K562 (cell line): ENCODE measurements around the gene RFPL1. TPM values are rescaled to one million over a fixed set of nuclear protein-coding genes. Genes with fewer than 3 reads are reported as not detected.

ENCODE experiments used
- CCNT2 ChIP-seq: IDR thresholded peaks from 2 replicates; pipeline ENCODE4 v1.6.1; 2011; ENCODE audit warnings: borderline replicate concordance, low read depth, mild to moderate bottlenecking, moderate library complexity, mixed read lengths, low read length; ENCODE audit not compliant: insufficient read length; ENCODE audit errors: extremely low read depth
- E2F6 ChIP-seq, 2 experiments: IDR thresholded peaks; 2 replicates each; pipeline ENCODE4 v1.6.1; 2011; ENCODE audit warnings: borderline replicate concordance in 1 of 2, control low read depth in 1 of 2, low read depth in 1 of 2, low read length in 1 of 2, mild to moderate bottlenecking in 1 of 2, mixed read lengths in 1 of 2, moderate library complexity in 1 of 2; ENCODE audit not compliant: insufficient read depth in 1 of 2, insufficient read length in 1 of 2, poor library complexity in 1 of 2, severe bottlenecking in 1 of 2; ENCODE audit errors: extremely low read depth in 1 of 2
- GMEB1 ChIP-seq: fragments of 250-450 bp; sonication (Bioruptor Pico); IDR thresholded peaks from 2 replicates; pipeline ENCODE4 v1.4.0; 2020; ENCODE audit warnings: mild to moderate bottlenecking
- HDAC1 ChIP-seq, 2 experiments: fragments of 450-650 bp; IDR thresholded peaks; 2 replicates each; pipeline ENCODE4 v1.6.1; 2016 to 2017; ENCODE audit warnings: inconsistent platforms in 1 of 2, mild to moderate bottlenecking in 1 of 2, moderate library complexity in 1 of 2
- HMGN3 ChIP-seq: IDR thresholded peaks from 2 replicates; pipeline ENCODE4 v1.6.1; 2011; ENCODE audit warnings: borderline replicate concordance, low read depth, mild to moderate bottlenecking, mixed read lengths, low read length; ENCODE audit not compliant: insufficient read length; ENCODE audit errors: extremely low read depth
- KDM5B ChIP-seq: fragments of 200-600 bp; sonication (generic); IDR thresholded peaks from 2 replicates; pipeline ENCODE4 v1.6.1; 2012; ENCODE audit warnings: low read depth, mild to moderate bottlenecking, moderate library complexity, low read length, control low read depth, inconsistent platforms; ENCODE audit not compliant: insufficient replicate concordance
- NR2C2 ChIP-seq, 2 experiments: fragments of 200-800 bp in 1 of 2; sonication (Bioruptor generic) in 1 of 2; sonication (generic) in 1 of 2; formaldehyde crosslinking in 1 of 2; IDR thresholded peaks; 2 replicates each; pipeline versions ENCODE4 v1.6.1 to v1.8.0; 2016 to 2022; ENCODE audit warnings: mild to moderate bottlenecking in 1 of 2, missing compliant biosample characterization in 1 of 2, missing genetic modification characterization in 1 of 2, missing genetic modification reagents in 1 of 2
- PRDM10 ChIP-seq: fragments of 450-650 bp; IDR thresholded peaks from 2 replicates; pipeline ENCODE4 v1.6.1; 2018; ENCODE audit not compliant: partially characterized antibody
- SMC3 ChIP-seq: conservative IDR thresholded peaks from 2 replicates; pipeline ENCODE4 v1.6.1; 2011; ENCODE audit warnings: low read depth, low read length, improper control_type of control experiment; ENCODE audit not compliant: insufficient read depth
- SP1 ChIP-seq: sonication (generic); formaldehyde crosslinking; IDR thresholded peaks from 2 replicates; pipeline ENCODE4 v1.8.1; 2022; ENCODE audit warnings: mild to moderate bottlenecking, missing genetic modification reagents
- ZBTB7A ChIP-seq: IDR thresholded peaks from 2 replicates; pipeline ENCODE4 v1.6.1; 2011; ENCODE audit warnings: low read depth, mild to moderate bottlenecking, low read length, moderate library complexity, borderline replicate concordance; ENCODE audit not compliant: control insufficient read depth
- ZNF282 ChIP-seq: sonication (generic); formaldehyde crosslinking; IDR thresholded peaks from 2 replicates; pipeline ENCODE4 v1.8.1; 2023; ENCODE audit warnings: missing genetic modification reagents
- ZNF592 ChIP-seq: fragments of 450-650 bp; IDR thresholded peaks from 2 replicates; pipeline ENCODE4 v1.6.1; 2017; ENCODE audit warnings: antibody characterized with exemption, mild to moderate bottlenecking
- polyA plus RNA-seq, 8 experiments: library from polyadenylated mRNA; depleted of rRNA in 4 of 8; stranded (reverse) in 5 of 8; unstranded in 3 of 8; fragments of >200 nt; fragmentation: Nextera tagmentation in 2 of 8; fragmentation: Illumina TruSeq in 1 of 8; extraction: Ambion mirVana in 2 of 8; extraction: Trizol in 1 of 8; gene quantifications; 2 replicates each; pipeline versions ENCODE4 v1.2.1 to v1.2.3, GENCODE V29; 2011 to 2014; ENCODE audit warnings: inconsistent platforms in 1 of 8, missing spikeins in 1 of 8
- total RNA-seq, 7 experiments: library from RNA; depleted of rRNA in 6 of 7; stranded (reverse); fragments of >200 nt in 6 of 7; fragmentation: Illumina TruSeq in 2 of 7; extraction: Trizol in 2 of 7; gene quantifications; 2 replicates each; pipeline versions ENCODE4 v1.2.1 to v1.2.3, GENCODE V29; 2011 to 2021; ENCODE audit warnings: low replicate concordance in 1 of 7

The RFPL1 gene
- total and polyA plus RNA-seq, 9 of the 15 experiments (the other 6 are each of a cell fraction or from before 2014, with no cell fraction given): not detected

- peak; percentile 72 for TF ChIP-seq NR2C2 (CRISPR knock-in tag; IDR thresholded peaks at IDR 0.05)
- TF ChIP-seq NR2C2 (tag; IDR thresholded peaks at IDR 0.05): peak; percentile 93
- TF ChIP-seq SMC3: 0 out of 2 replicates have a peak, but pooled peaks have one; percentile 15
- TF ChIP-seq GMEB1 (CRISPR knock-in tag): peak; percentile 74
- TF ChIP-seq KDM5B: peak; percentile 42
- TF ChIP-seq SP1 (CRISPR knock-in tag): peak; percentile 38; the same call in 1 of the 2 replicates
- peak in 1 of 2 experiments; percentile 35; a peak in 1 of 4 replicates for TF ChIP-seq HDAC1 (IDR thresholded peaks at IDR 0.05)
- TF ChIP-seq CCNT2: peak; percentile 74
- TF ChIP-seq ZBTB7A: peak; percentile 50; the same call in 1 of the 2 replicates
- TF ChIP-seq ZNF282 (CRISPR knock-in tag): peak; percentile 96
- peak; percentile 90 to 96 for TF ChIP-seq E2F6 (IDR thresholded peaks at IDR 0.05; ENCODE audit: borderline replicate concordance in 1 of 2, extremely low read depth in 1 of 2, insufficient read depth in 1 of 2, insufficient read length in 1 of 2, low read depth in 1 of 2, low read length in 1 of 2, poor library complexity in 1 of 2, severe bottlenecking in 1 of 2)
- peak; percentile 67 for TF ChIP-seq PRDM10
- TF ChIP-seq ZNF592: peak; percentile 89
- TF ChIP-seq HMGN3: peak; percentile 45
Measured at GRCh38 chr22:29480512-29481264, 42.3 kb downstream of the RFPL1 start (continued).
